NCI-H1694 (cell line): Measurements from ENCODE around the gene POU6F2.

Source experiments
- DNase-seq: peaks from one replicate; lab custom pipeline; 2025; lab: John Stamatoyannopoulos, UW

The POU6F2 gene

GRCh38 chr7:39451901-39452300, 474.2 kb downstream of the POU6F2 start:
- DNase-seq = no peak

GRCh38 chr7:39453743-39454355, 476.1 kb downstream of the POU6F2 start:
- peak; percentile 41 for DNase-seq

- no peak for DNase-seq
These were observed 480.5 kb downstream of the POU6F2 start for GRCh38 chr7:39458061-39458745.

GRCh38 chr7:39459636-39460035, 481.9 kb downstream of the POU6F2 start:
- no peak for DNase-seq

- no peak for DNase-seq
These were observed 482.8 kb downstream of the POU6F2 start for GRCh38 chr7:39460486-39460885.

GRCh38 chr7:39461263-39461820, 483.6 kb downstream of the POU6F2 start:
- DNase-seq = no peak

- no peak for DNase-seq
These were observed 485.5 kb downstream of the POU6F2 start for GRCh38 chr7:39463252-39463651.

GRCh38 chr7:39464350-39465054, 486.8 kb downstream of the POU6F2 start:
- no peak for DNase-seq

GRCh38 chr7:39465055-39465929, 487.6 kb downstream of the POU6F2 start:
- DNase-seq = peak; percentile 56

GRCh38 chr7:39468261-39468660, 490.6 kb downstream of the POU6F2 start:
- no peak for DNase-seq

- no peak for DNase-seq
These were observed 491.2 kb downstream of the POU6F2 start for GRCh38 chr7:39468808-39469374.

GRCh38 chr7:39480901-39481300, 503.2 kb downstream of the POU6F2 start:
- DNase-seq = no peak

GRCh38 chr7:39488467-39489393, 511.0 kb downstream of the POU6F2 start:
- DNase-seq = no peak

GRCh38 chr7:39490296-39490695, 512.6 kb downstream of the POU6F2 start:
- no peak for DNase-seq

- DNase-seq = no peak
These were observed 516.2 kb downstream of the POU6F2 start for GRCh38 chr7:39493934-39494333.

- no peak for DNase-seq
These were observed 523.6 kb downstream of the POU6F2 start for GRCh38 chr7:39501358-39501757.

GRCh38 chr7:39504963-39505362, 527.3 kb downstream of the POU6F2 start:
- no peak for DNase-seq

GRCh38 chr7:39507866-39508551, 530.3 kb downstream of the POU6F2 start:
- no peak for DNase-seq

- no peak for DNase-seq
These were observed 531.7 kb downstream of the POU6F2 start for GRCh38 chr7:39509436-39509835.

GRCh38 chr7:39509912-39510311, 532.2 kb downstream of the POU6F2 start:
- no peak for DNase-seq
